Rectal smooth muscle tissue (tissue), 1 donor: Measurements from ENCODE around the gene TEX264.

Experiments
- H3K27ac ChIP-seq: one replicate; pipeline ENCODE4 v1.7.0; 2013; ENCODE audit warnings: low read depth, low read length, inconsistent platforms
- H3K27me3 ChIP-seq: one replicate; pipeline ENCODE4 v1.7.0; 2013; ENCODE audit warnings: low read length; ENCODE audit not compliant: control insufficient read depth, insufficient read depth
- H3K36me3 ChIP-seq: one replicate; pipeline ENCODE4 v1.7.0; 2013; ENCODE audit warnings: low read length; ENCODE audit not compliant: control insufficient read depth, insufficient read depth
- H3K4me1 ChIP-seq: one replicate; pipeline ENCODE4 v1.7.0; 2013; ENCODE audit warnings: low read length; ENCODE audit not compliant: control insufficient read depth, insufficient read depth
- H3K4me3 ChIP-seq: one replicate; pipeline ENCODE4 v1.7.0; 2013; ENCODE audit warnings: low read length
- H3K9ac ChIP-seq: one replicate; pipeline ENCODE4 v1.7.0; 2013; ENCODE audit warnings: low read length

The TEX264 gene

GRCh38 chr3:51662456-51662855 is 8.6 kb upstream of the TEX264 start:
- Histone ChIP-seq H3K4me1 (no peaks in the 10 kb centered on the region), H3K36me3 (peaks cover 12% of the 10 kb centered on the region), H3K27me3 (no peaks in the 10 kb centered on the region), H3K9ac (no peak overlapping the region), H3K27ac (no peak overlapping the region), H3K4me3 (no peak overlapping the region)

- H3K4me1 ChIP-seq: peaks cover 11% of the 10 kb centered on the region
- no peak overlapping the region for H3K4me3 ChIP-seq
- H3K9ac ChIP-seq: no peak overlapping the region
- no peaks in the 10 kb centered on the region for H3K36me3 ChIP-seq
- H3K27me3 ChIP-seq: no peaks in the 10 kb centered on the region
- H3K27ac ChIP-seq: no peak overlapping the region
These were observed 2.3 kb upstream of the TEX264 start for GRCh38 chr3:51668756-51669155.

- Histone ChIP-seq H3K27ac (no peak overlapping the region), H3K4me1 (peaks cover 11% of the 10 kb centered on the region), H3K9ac (no peak overlapping the region), H3K4me3 (no peak overlapping the region), H3K36me3 (no peaks in the 10 kb centered on the region), H3K27me3 (no peaks in the 10 kb centered on the region)
These were observed 1.6 kb upstream of the TEX264 start for GRCh38 chr3:51669241-51670052.

- Histone ChIP-seq H3K36me3 (peaks cover 4% of the 10 kb centered on the region), H3K27me3 (no peaks in the 10 kb centered on the region), H3K4me3 (peak overlapping the region; percentile 90), H3K9ac (no peak overlapping the region), H3K27ac (peak overlapping the region; percentile 66), H3K4me1 (peaks cover 11% of the 10 kb centered on the region)
These were observed 814 bp upstream of the TEX264 start for GRCh38 chr3:51670053-51670822.

- H3K36me3 ChIP-seq: peaks cover 5% of the 10 kb centered on the region
- peak overlapping the region; percentile 64 for H3K9ac ChIP-seq
- H3K27ac ChIP-seq: peak overlapping the region; percentile 85
- no peaks in the 10 kb centered on the region for H3K27me3 ChIP-seq
- H3K4me3 ChIP-seq: peak overlapping the region; percentile 90
- peaks cover 11% of the 10 kb centered on the region for H3K4me1 ChIP-seq
These were observed 853 bp downstream of the TEX264 start for GRCh38 chr3:51671734-51672475.

GRCh38 chr3:51673181-51673801 is 2.2 kb downstream of the TEX264 start:
- Histone ChIP-seq H3K4me1 (peaks cover 11% of the 10 kb centered on the region), H3K27me3 (no peaks in the 10 kb centered on the region), H3K27ac (no peak overlapping the region), H3K4me3 (no peak overlapping the region), H3K36me3 (peaks cover 5% of the 10 kb centered on the region), H3K9ac (no peak overlapping the region)

- H3K27ac ChIP-seq: no peak overlapping the region
- H3K9ac ChIP-seq: no peak overlapping the region
- H3K4me3 ChIP-seq: no peak overlapping the region
- H3K36me3 ChIP-seq: peaks cover 9% of the 10 kb centered on the region
- H3K4me1 ChIP-seq: peaks cover 11% of the 10 kb centered on the region
- H3K27me3 ChIP-seq: no peaks in the 10 kb centered on the region
These were observed 3.0 kb downstream of the TEX264 start for GRCh38 chr3:51673802-51674654.

GRCh38 chr3:51675201-51675611 is 4.2 kb downstream of the TEX264 start:
- Histone ChIP-seq H3K27ac (no peak overlapping the region), H3K4me3 (no peak overlapping the region), H3K36me3 (peaks cover 11% of the 10 kb centered on the region), H3K9ac (no peak overlapping the region), H3K27me3 (no peaks in the 10 kb centered on the region), H3K4me1 (peaks cover 11% of the 10 kb centered on the region)

- Histone ChIP-seq H3K27me3 (no peaks in the 10 kb centered on the region), H3K27ac (no peak overlapping the region), H3K4me1 (peaks cover 5% of the 10 kb centered on the region), H3K9ac (no peak overlapping the region), H3K4me3 (no peak overlapping the region), H3K36me3 (peaks cover 11% of the 10 kb centered on the region)
These were observed 5.1 kb downstream of the TEX264 start for GRCh38 chr3:51676102-51676640.

- Histone ChIP-seq H3K36me3 (peaks cover 11% of the 10 kb centered on the region), H3K4me1 (peaks cover 7% of the 10 kb centered on the region), H3K9ac (no peak overlapping the region), H3K27me3 (no peaks in the 10 kb centered on the region), H3K27ac (no peak overlapping the region), H3K4me3 (no peak overlapping the region)
These were observed 6.3 kb downstream of the TEX264 start for GRCh38 chr3:51677358-51677757.

GRCh38 chr3:51678186-51678585 is 7.1 kb downstream of the TEX264 start:
- Histone ChIP-seq H3K27ac (no peak overlapping the region), H3K27me3 (no peaks in the 10 kb centered on the region), H3K4me1 (peaks cover 5% of the 10 kb centered on the region), H3K4me3 (no peak overlapping the region), H3K9ac (no peak overlapping the region), H3K36me3 (peaks cover 11% of the 10 kb centered on the region)
